ENCODE measurements around the gene WDR38.

Gene WDR38

GRCh38 chr9:124859803-124860581 lies 6.7 kb downstream of the WDR38 start:
- Histone ChIP-seq H4K20me1 (ENCODE audit: insufficient read depth, low read length, poor library complexity, severe bottlenecking) (peaks cover 53% of the 10 kb centered on the region), H3K9me2 (replicated peaks; ENCODE audit: low read depth, low read length) (no peaks in the 10 kb centered on the region), H3K9me3 (ENCODE audit: insufficient read depth, low read depth, low read length) (no peaks in the 10 kb centered on the region), H3K4me1 (ENCODE audit: insufficient read depth, low read length, poor library complexity, severe bottlenecking) (peaks cover 25% of the 10 kb centered on the region), H3K36me3 (ENCODE audit: insufficient read depth, low read length) (peaks cover 53% of the 10 kb centered on the region), H3F3A (ENCODE audit: low read depth) (peaks cover 6% of the 10 kb centered on the region; the same call in 1 of the 2 replicates), H3K27me3 (ENCODE audit: insufficient read depth, low read length, poor library complexity, severe bottlenecking) (peaks cover 10% of the 10 kb centered on the region), H3K4me2 (ENCODE audit: low read depth, low read length, poor library complexity, severe bottlenecking) (peak overlapping the region; percentile 100), H3K4me3 (ENCODE audit: low read length, poor library complexity, severe bottlenecking) (peak overlapping the region; percentile 97), H2AFZ (ENCODE audit: low read length) (no peak overlapping the region), H3K9ac (ENCODE audit: low read depth, low read length, poor library complexity, severe bottlenecking) (peak overlapping the region; percentile 97), H3K79me2 (ENCODE audit: insufficient read depth, low read length) (peaks cover 56% of the 10 kb centered on the region)
- TF ChIP-seq EZH2phosphoT487 (IDR thresholded peaks at IDR 0.05; ENCODE audit: borderline replicate concordance) (no peak), CTCF (conservative IDR thresholded peaks at IDR 0.05; ENCODE audit: low read length) (no peak)

- H3K9me3 ChIP-seq (ENCODE audit: insufficient read depth, low read depth, low read length) = no peaks in the 10 kb centered on the region
- no peak overlapping the region for H2AFZ ChIP-seq (ENCODE audit: low read length)
- H3K9me2 ChIP-seq (replicated peaks; ENCODE audit: low read depth, low read length) = no peaks in the 10 kb centered on the region
- H3K4me3 ChIP-seq (ENCODE audit: low read length, poor library complexity, severe bottlenecking) = peak overlapping the region; percentile 97
- H3K4me1 ChIP-seq (ENCODE audit: insufficient read depth, low read length, poor library complexity, severe bottlenecking) = peaks cover 25% of the 10 kb centered on the region
- peak overlapping the region; percentile 97 for H3K9ac ChIP-seq (ENCODE audit: low read depth, low read length, poor library complexity, severe bottlenecking)
- no peak for TF ChIP-seq EZH2phosphoT487 (IDR thresholded peaks at IDR 0.05; ENCODE audit: borderline replicate concordance)
- TF ChIP-seq CTCF (conservative IDR thresholded peaks at IDR 0.05; ENCODE audit: low read length) = no peak
- H3K27me3 ChIP-seq (ENCODE audit: insufficient read depth, low read length, poor library complexity, severe bottlenecking) = peaks cover 10% of the 10 kb centered on the region
- peaks cover 53% of the 10 kb centered on the region for H4K20me1 ChIP-seq (ENCODE audit: insufficient read depth, low read length, poor library complexity, severe bottlenecking)
- peaks cover 56% of the 10 kb centered on the region for H3K79me2 ChIP-seq (ENCODE audit: insufficient read depth, low read length)
- peak overlapping the region; percentile 100 for H3K4me2 ChIP-seq (ENCODE audit: low read depth, low read length, poor library complexity, severe bottlenecking)
- H3K36me3 ChIP-seq (ENCODE audit: insufficient read depth, low read length) = peaks cover 52% of the 10 kb centered on the region
- peaks cover 6% of the 10 kb centered on the region; the same call in 1 of the 2 replicates for H3F3A ChIP-seq (ENCODE audit: low read depth)
Measured at GRCh38 chr9:124860582-124861341, 7.5 kb downstream of the WDR38 start.

- Histone ChIP-seq H2AFZ (ENCODE audit: low read length) (peak within 1 kb of the TSS; percentile 98), H4K20me1 (ENCODE audit: insufficient read depth, low read length, poor library complexity, severe bottlenecking) (peaks cover 49% of the 10 kb centered on the region), H3K9me2 (replicated peaks; ENCODE audit: low read depth, low read length) (no peaks in the 10 kb centered on the region), H3K9me3 (ENCODE audit: insufficient read depth, low read depth, low read length) (no peaks in the 10 kb centered on the region), H3K27me3 (ENCODE audit: insufficient read depth, low read length, poor library complexity, severe bottlenecking) (peaks cover 10% of the 10 kb centered on the region), H3K4me3 (ENCODE audit: low read length, poor library complexity, severe bottlenecking) (peak within 1 kb of the TSS; percentile 97), H3K79me2 (ENCODE audit: insufficient read depth, low read length) (peaks cover 52% of the 10 kb centered on the region), H3K36me3 (ENCODE audit: insufficient read depth, low read length) (peaks cover 43% of the 10 kb centered on the region), H3F3A (ENCODE audit: low read depth) (0 out of 2 replicates have a peak, but pooled peaks cover under 1% of the 10 kb centered on the region), H3K4me2 (ENCODE audit: low read depth, low read length, poor library complexity, severe bottlenecking) (peak within 1 kb of the TSS; percentile 100), H3K4me1 (ENCODE audit: insufficient read depth, low read length, poor library complexity, severe bottlenecking) (peaks cover 25% of the 10 kb centered on the region), H3K9ac (ENCODE audit: low read depth, low read length, poor library complexity, severe bottlenecking) (peak within 1 kb of the TSS; percentile 97)
- peak; percentile 41 for TF ChIP-seq CTCF (conservative IDR thresholded peaks at IDR 0.05; ENCODE audit: low read length)
- no peak for TF ChIP-seq EZH2phosphoT487 (IDR thresholded peaks at IDR 0.05; ENCODE audit: borderline replicate concordance)
Measured at GRCh38 chr9:124861342-124862229, 8.3 kb downstream of the WDR38 start, which contains the start of the genes ARPC5L and RPL35. Gene ARPC5L, plus strand, starts transcription at chr9:124862130. Its CDS starts 7,161 bp downstream, at chr9:124869291. Gene RPL35, minus strand, starts transcription at chr9:124861957. Its CDS starts 45 bp downstream, at chr9:124861912.

Measured in Loucy (cell line).